ENCODE measurements around the gene AMFR. TPM values are rescaled to one million over a fixed set of nuclear protein-coding genes. Genes with fewer than 3 reads are reported as not detected.
A peak's percentile ranks its signal among the peaks of the same experiment; 100 is the strongest.

Gene AMFR
- total and polyA plus RNA-seq, 8 donors = 29.2 to 64.2 (median 47.3) TPM

DNA sequence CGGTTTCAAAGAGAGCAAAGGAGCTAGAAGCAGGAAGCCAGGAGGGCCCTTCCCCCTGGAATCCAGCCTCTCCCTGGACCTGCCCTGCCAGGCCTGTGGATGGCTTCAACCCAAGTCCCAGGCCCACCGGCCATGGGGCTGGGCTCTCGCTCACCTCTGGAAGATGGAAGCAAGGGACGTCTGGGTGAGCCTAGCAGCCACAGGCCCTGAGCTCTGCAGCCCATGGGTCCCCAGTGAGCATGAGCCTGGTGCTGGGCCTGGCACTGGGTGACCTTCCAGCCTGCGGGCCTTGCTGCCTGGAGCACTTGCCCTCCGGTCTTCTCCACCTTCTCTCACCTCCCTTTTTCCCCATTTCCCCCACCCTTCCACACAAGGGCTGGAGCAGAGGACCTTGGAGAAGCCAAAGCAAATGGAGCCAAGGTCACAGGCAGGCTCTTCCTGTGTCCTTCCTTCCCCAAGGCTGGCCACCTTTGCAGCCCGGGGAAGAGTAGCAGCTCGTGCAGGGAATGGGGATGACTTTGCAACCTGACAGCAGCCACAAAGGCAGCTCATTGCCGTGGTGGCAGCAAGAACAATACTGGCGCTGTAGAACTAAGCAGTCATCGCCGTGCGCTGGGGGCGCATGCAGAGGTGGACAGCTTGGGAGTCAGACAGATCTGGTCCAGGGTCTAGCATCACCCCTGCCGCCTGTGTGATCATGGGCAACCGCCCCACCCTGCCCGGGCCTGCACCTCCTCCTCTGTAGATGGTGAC, 86.6 kb downstream of the AMFR start:
- DNase-seq = peak in 2 of 6 donors; percentile 21 to 34
- FAIRE-seq = no peak
- 75 to 76% methylated on average over 17 of the region's 17 CpGs for WGBS, 2 donors
- ATAC-seq = no peak
- TF ChIP-seq, protein P1, sequence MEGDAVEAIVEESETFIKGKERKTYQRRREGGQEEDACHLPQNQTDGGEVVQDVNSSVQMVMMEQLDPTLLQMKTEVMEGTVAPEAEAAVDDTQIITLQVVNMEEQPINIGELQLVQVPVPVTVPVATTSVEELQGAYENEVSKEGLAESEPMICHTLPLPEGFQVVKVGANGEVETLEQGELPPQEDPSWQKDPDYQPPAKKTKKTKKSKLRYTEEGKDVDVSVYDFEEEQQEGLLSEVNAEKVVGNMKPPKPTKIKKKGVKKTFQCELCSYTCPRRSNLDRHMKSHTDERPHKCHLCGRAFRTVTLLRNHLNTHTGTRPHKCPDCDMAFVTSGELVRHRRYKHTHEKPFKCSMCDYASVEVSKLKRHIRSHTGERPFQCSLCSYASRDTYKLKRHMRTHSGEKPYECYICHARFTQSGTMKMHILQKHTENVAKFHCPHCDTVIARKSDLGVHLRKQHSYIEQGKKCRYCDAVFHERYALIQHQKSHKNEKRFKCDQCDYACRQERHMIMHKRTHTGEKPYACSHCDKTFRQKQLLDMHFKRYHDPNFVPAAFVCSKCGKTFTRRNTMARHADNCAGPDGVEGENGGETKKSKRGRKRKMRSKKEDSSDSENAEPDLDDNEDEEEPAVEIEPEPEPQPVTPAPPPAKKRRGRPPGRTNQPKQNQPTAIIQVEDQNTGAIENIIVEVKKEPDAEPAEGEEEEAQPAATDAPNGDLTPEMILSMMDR (IDR thresholded peaks at IDR 0.05) = no peak
- Histone ChIP-seq H3K36me3 (no peaks in the 10 kb centered on the region), H3K4me1 (no peaks in the 10 kb centered on the region), H3K27ac (no peak overlapping the region), H3K9me3 (no peaks in the 10 kb centered on the region), H3K27me3 (no peaks in the 10 kb centered on the region), H3K4me3 (no peak overlapping the region)
- intact Hi-C loops (cut with DNase I) = no loop called here

DNA sequence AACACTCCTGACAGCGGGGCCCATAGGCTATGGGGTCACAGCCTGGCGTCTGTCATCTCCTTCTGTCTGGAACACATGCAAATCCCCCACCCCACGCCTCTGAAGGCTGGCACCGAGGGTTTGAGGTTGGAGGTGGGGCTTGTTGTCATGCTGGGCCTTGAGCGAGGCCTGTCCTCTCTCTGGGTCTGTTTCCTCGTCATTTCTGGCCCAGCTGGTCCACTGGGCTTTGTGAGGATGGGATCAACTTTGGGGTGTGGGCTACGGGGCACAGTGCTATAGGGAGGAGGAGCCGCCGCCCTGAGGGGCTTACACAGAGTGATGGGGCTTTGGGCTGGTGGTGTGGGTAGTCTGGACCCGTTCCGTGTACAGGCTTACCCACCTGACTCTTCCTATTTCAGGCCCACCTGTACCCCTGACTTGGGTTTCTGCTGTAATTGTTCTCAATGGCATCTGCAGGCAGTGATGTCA, 87.5 kb downstream of the AMFR start:
- intact Hi-C loops (cut with DNase I) = no loop called here
- ATAC-seq = no peak
- Histone ChIP-seq H3K27me3 (no peaks in the 10 kb centered on the region), H3K9me3 (no peaks in the 10 kb centered on the region), H3K4me1 (no peaks in the 10 kb centered on the region), H3K36me3 (no peaks in the 10 kb centered on the region), H3K27ac (no peak overlapping the region), H3K4me3 (no peak overlapping the region)
- no peak for FAIRE-seq
- TF ChIP-seq, protein P1 (IDR thresholded peaks at IDR 0.05) = no peak
- WGBS, 2 donors = 79 to 83% methylated on average over 11 of the region's 11 CpGs
- DNase-seq = peak in 2 of 6 donors; percentile 3 to 56

DNA sequence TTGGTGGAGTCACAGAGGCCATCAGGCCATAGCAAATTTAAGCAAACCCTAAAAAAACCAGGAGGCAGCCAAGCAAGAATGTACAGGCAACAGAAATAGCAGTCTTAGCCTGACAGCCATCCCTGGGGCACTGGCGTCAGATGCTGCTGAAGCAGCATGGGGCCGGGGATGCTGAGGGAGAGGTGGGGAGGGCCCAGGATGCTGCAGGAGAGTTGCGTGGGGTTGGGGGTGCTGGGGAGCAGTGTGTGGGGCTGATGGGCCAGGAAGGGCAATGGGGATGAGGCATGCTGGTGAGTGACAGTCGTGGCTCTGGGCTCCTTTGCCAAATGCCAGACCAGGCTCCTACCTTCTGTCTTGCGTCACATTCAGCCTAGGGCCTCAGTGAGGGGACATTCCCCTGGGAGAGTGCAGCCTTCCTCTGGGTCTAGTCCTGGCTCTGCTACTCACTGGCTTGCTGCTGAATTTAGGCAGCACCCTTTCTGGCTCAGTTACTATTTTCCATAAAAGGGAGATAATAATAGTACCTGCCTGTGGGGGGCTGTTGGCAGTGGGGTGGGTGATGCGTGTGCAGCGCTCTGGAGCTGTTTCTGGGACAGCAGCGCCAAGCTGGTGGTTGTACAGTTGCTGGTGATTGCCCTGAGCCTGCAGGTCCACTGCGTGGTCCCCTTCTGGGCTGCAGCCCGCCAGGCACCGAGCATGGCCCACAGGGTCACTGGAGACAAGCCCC, 88.1 kb downstream of the AMFR start:
- H3K27ac ChIP-seq = no peak overlapping the region
- no peaks in the 10 kb centered on the region for H3K27me3 ChIP-seq
- H3K36me3 ChIP-seq = no peaks in the 10 kb centered on the region
- no peak overlapping the region for H3K4me3 ChIP-seq
- ATAC-seq = no peak
- peak in 1 of 6 donors; percentile 24 for DNase-seq
- TF ChIP-seq, protein P1 (IDR thresholded peaks at IDR 0.05) = no peak
- H3K9me3 ChIP-seq = no peaks in the 10 kb centered on the region
- intact Hi-C loops (cut with DNase I) = no loop called here
- no peak for FAIRE-seq
- H3K4me1 ChIP-seq = no peaks in the 10 kb centered on the region
- WGBS, 2 donors = 84 to 90% methylated on average over 11 of the region's 11 CpGs

DNA sequence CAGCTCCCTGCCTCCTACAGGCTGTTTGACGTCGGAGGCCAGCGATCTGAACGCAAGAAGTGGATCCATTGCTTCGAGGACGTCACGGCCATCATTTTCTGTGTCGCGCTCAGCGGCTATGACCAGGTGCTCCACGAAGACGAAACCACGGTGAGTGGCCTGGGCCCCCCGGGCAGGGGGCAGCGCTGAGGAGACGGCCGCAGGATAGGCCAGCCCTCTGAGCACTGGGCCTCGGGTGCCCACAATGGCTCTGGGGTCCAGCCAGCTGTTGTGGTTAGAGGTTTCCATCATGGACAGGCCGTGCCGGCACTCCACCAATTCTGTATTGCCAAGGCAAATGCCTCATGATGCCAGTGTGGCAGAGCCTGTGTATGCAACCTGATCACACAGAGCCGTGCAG, 88.6 kb downstream of the AMFR start:
- FAIRE-seq = no peak

More for the DNA sequence above, 88.6 kb downstream of the AMFR start:
- DNase-seq = peak in 1 of 6 donors; percentile 42
- Histone ChIP-seq H3K9me3 (no peaks in the 10 kb centered on the region), H3K27ac (no peak overlapping the region), H3K36me3 (no peaks in the 10 kb centered on the region), H3K27me3 (no peaks in the 10 kb centered on the region), H3K4me1 (no peaks in the 10 kb centered on the region), H3K4me3 (no peak overlapping the region)
- no peak for ATAC-seq
- intact Hi-C loops (cut with DNase I) = no loop called here
- TF ChIP-seq, protein P1 (IDR thresholded peaks at IDR 0.05) = no peak
- WGBS, 2 donors = 79 to 87% methylated on average over 21 of the region's 21 CpGs
